Skeletal muscle tissue (tissue), 4 donors: ENCODE data around the gene ZBP1. TPM values are rescaled to one million over a fixed set of nuclear protein-coding genes. Genes with fewer than 3 reads are reported as not detected.

ENCODE experiments used
- H3K27ac ChIP-seq: one replicate; pipeline ENCODE4 v1.7.0; 2013; ENCODE audit warnings: mild to moderate bottlenecking, low read depth, low read length, inconsistent platforms
- H3K27me3 ChIP-seq, 3 donors: one replicate each; pipeline ENCODE4 v1.7.0; 2013; ENCODE audit warnings: low read length in 3 of 3; ENCODE audit not compliant: control insufficient read depth in 3 of 3, insufficient read depth in 3 of 3
- H3K36me3 ChIP-seq, 3 donors: one replicate each; pipeline ENCODE4 v1.7.0; 2013; ENCODE audit warnings: low read length in 3 of 3; ENCODE audit not compliant: control insufficient read depth in 3 of 3, insufficient read depth in 3 of 3
- H3K4me1 ChIP-seq, 3 donors: one replicate each; pipeline ENCODE4 v1.7.0; 2013; ENCODE audit warnings: low read length in 3 of 3, mild to moderate bottlenecking in 3 of 3; ENCODE audit not compliant: control insufficient read depth in 3 of 3, insufficient read depth in 3 of 3
- H3K4me3 ChIP-seq, 3 donors: one replicate each; pipeline ENCODE4 v1.7.0; 2013; ENCODE audit warnings: low read length in 3 of 3
- H3K9ac ChIP-seq, 3 donors: one replicate each; pipeline ENCODE4 v1.7.0; 2013; ENCODE audit warnings: low read length in 3 of 3, mild to moderate bottlenecking in 3 of 3, moderate library complexity in 2 of 3, low read depth in 1 of 3
- H3K9me3 ChIP-seq, 3 donors: one replicate each; pipeline ENCODE4 v1.7.0; 2013; ENCODE audit warnings: low read length in 3 of 3; ENCODE audit not compliant: control insufficient read depth in 3 of 3
- total RNA-seq: library from RNA; depleted of rRNA; stranded (reverse); fragments of >200 nt; gene quantifications from one replicate; pipeline ENCODE4 v1.2.3, GENCODE V29; 2014
- donor health status: Osteomylitis.

Gene ZBP1
- total RNA-seq, 1 donor from 2014 or later, result under 0.01 TPM

DNA sequence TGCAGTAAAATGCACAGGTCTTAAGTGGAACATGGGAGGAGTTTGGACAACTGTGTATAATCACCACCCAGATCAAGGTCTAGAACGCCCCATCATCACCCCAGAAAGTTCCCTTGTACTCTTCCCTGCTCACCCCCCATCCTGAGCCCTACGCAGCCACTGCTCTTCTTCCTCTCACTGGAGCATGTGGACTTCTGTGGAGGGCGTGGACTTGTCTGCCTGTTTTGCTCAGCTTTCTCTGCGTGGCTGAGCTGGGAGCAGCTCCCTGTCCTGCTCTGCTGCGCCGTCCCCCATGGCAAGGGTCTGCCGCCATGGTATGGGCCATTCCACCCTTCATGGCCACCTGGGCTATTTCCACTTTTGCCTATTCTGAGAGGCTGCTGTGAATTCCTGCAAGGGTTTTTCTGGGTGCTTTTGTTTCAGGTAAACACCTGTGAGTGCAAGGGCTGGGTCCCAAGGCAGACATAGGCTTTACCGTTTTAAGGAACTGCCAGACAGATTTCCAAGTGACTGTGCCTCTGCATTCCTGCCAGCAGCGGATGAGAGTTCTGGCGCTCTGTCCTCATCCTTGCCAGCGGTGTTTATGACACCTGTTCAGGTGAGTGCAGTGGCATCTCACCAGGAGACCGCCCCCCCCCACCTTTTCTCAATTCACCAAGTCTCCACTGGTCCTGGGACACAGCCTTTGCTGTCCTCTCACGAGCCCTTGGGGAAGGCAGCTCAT lies 39.6 kb downstream of the ZBP1 start:
- Histone ChIP-seq H3K27me3 (peaks cover 47 to 69% (median 61%) of the 10 kb centered on the region in 3 donors), H3K36me3 (no peaks in the 10 kb centered on the region), H3K27ac (no peak overlapping the region), H3K4me1 (peaks cover 5 to 10% (median 9%) of the 10 kb centered on the region in 3 donors), H3K4me3 (no peak overlapping the region), H3K9me3 (no peaks in the 10 kb centered on the region), H3K9ac (no peak overlapping the region)

DNA sequence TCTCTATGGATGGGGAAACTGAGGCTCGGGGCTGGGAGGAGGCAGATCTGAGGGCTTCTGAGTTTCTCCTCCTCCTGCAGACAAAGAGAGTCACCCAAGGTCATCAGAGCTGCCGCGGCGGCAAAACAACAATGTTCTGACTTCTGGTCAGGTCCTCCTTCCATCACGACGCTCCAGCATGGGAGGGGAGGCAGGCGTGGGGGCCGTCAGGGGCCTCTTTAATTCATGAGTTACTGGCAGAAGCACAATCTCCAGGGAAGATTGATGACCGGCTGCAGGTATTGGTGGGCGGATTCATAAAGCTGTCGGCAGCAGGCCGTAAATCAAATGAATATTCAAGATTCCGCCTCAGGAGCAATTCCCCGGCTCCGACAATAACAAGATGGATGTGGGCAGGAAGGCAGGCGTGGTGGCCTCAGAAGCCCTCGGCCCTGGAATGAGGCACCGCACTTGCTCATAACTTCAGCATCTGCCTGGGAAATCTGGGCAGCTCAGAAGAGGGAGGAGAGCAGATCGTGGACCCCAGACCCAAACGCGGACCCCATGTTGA lies 40.3 kb downstream of the ZBP1 start:
- no peaks in the 10 kb centered on the region for H3K9me3 ChIP-seq
- H3K27me3 ChIP-seq, result peaks cover 51 to 74% (median 55%) of the 10 kb centered on the region in 3 donors
- no peak overlapping the region for H3K4me3 ChIP-seq
- H3K27ac ChIP-seq, result no peak overlapping the region
- peaks cover 5 to 10% (median 5%) of the 10 kb centered on the region in 3 donors for H3K4me1 ChIP-seq
- H3K9ac ChIP-seq, result no peak overlapping the region
- H3K36me3 ChIP-seq, result no peaks in the 10 kb centered on the region

DNA sequence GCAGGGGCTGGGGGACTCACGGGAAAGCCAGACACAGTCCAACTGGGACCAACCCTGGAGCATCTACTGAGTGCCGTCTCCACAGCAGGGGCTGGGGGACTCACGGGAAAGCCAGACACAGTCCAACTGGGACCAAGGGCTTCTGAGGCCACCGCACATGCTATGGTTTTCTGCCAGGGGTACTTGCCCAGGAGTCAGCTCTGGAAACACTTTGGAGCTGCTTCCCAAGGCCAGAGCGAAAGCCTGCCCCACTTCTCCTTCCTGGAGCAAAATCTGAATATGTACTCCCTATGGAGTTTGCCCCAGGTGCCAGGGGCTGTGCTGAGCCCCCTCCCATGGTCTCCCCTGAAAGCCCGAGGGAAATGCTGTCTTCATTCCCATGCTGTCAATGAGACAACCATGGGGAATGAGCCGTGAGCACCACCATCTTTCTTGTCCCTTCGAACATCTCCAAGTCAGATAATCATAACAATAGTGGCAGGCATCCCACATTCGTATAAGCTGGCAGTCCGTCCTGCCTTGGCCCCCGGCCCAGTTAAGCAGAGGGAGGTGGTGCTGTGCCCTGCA lies 40.8 kb downstream of the ZBP1 start:
- no peaks in the 10 kb centered on the region for H3K9me3 ChIP-seq
- no peak overlapping the region for H3K9ac ChIP-seq
- H3K27me3 ChIP-seq, result peaks cover 51 to 73% (median 59%) of the 10 kb centered on the region in 3 donors
- no peak overlapping the region for H3K4me3 ChIP-seq
- no peaks in the 10 kb centered on the region for H3K36me3 ChIP-seq
- H3K4me1 ChIP-seq, result peaks cover 5 to 10% (median 5%) of the 10 kb centered on the region in 3 donors
- H3K27ac ChIP-seq, result no peak overlapping the region

DNA sequence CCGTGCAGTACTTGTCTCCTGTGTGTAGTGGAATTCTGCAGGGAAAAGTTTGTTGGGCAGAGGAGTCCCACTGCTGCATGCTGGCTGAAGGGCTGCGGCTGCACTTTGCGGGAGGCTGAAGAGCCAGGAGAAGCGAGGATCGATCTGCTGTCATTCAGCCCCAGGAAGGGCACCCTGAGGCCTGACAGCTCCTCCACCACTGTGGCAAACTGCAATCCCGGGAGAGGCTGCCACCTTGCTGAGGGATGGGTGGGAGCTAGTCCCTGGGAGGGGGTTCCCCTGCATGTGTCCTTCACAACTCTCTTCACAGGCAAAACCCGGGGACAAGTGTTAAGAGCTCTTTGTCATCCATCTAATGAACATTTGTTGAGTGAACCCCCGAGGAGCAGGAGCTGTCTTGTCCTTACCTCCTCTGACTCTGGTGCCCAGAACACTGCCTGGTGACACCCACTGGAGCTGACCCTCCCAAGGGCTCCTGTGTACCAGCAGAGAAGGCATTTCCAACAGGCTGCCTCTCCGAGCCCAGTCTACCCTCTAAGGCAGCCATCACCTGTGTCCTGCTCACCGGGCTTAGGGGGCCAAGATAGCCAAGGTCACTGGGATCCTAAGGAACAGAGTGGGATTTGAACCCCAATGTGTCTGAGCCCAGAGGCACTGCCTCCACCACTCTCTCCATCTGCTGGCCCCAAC lies 41.6 kb downstream of the ZBP1 start:
- Histone ChIP-seq H3K4me3 (no peak overlapping the region), H3K9ac (no peak overlapping the region), H3K9me3 (no peaks in the 10 kb centered on the region), H3K4me1 (peaks cover 5 to 10% (median 5%) of the 10 kb centered on the region in 3 donors), H3K36me3 (no peaks in the 10 kb centered on the region), H3K27me3 (peaks cover 56 to 73% (median 64%) of the 10 kb centered on the region in 3 donors), H3K27ac (no peak overlapping the region)

DNA sequence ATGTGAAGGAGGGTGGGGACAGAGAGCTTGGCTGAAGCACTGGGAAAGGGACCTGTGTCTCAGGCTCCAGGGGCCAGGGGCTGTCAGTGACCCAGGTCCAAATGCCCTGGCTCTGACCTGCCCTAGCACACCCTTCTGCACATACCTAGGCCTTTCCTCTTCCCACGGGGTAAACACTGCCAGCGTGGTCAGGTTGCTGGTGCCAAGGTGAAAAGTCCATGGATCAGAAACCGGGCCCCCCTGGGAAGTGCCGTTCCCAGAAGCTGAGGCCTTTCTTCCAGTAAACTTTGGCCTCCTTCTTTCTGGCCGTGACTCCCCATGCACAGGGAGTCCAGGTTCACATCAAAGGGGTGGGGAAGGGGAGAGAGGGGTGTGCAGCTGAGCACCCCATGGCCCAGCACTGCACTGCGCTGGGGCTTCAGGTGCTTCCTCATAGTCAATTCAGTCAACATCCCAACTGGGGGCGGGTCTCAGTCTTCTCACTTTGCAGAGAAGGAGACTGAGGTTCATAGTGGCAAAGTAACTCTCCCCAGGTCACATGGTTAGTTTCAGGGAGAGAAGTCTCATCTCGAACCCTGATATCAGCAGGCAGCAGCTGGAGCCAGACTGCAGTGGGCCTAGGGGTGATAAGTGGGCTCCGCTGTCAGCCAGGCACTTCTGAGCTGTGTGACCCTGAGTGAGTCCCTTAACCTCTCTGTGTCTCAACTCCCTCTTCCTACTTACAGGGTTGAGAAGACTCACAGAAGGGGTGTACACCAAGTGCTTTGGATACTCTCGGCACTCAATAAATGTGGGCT lies 42.3 kb downstream of the ZBP1 start:
- H3K27me3 ChIP-seq, result peaks cover 50 to 65% (median 60%) of the 10 kb centered on the region in 3 donors

DNA sequence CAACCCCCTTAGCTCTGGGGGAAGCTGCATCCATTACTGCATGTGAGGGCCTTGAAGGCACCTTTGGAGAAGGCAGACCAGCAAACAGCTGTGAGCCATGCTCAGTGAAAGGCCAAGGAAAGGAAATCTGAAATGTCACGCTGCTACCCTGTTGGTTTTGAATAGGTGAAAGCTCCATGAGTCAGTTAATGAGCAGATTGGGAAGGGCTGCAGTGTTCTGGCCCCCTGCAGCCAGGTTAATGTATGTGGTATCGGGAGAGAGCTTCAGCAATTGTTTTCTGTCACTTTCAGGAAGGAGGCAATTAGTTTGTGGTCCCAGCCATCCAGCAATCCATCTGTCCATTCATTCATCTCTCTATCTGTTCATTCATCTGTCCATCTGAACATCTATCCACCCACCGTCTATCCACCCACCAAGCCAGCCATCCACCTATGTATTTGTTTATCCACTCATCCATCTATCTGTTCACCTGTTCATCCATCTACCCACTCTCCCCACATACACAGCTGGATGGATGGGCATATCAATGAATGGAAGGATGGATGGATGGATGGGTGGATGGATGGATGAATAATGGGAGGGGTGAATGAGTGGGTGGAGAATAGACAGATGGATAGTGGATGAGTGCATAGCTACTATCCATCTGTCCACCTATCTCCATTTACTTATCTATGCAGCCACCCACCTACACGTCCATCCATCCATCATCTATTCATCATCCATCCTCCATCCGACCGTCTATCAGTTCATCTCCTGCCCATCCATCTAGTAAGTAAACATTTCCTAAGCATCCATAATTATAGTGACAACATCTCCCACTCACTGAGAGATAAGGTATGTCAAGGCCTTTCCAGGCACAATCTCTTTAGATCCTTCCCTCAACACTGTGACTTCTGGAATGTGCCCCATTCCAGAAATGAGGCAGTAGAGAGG lies 43.3 kb downstream of the ZBP1 start:
- Histone ChIP-seq H3K4me3 (no peak overlapping the region), H3K4me1 (peaks cover 0 to 3% (median 0%) of the 10 kb centered on the region in 3 donors), H3K27me3 (peaks cover 54 to 58% (median 58%) of the 10 kb centered on the region in 3 donors), H3K27ac (no peak overlapping the region), H3K36me3 (no peaks in the 10 kb centered on the region), H3K9ac (no peak overlapping the region), H3K9me3 (no peaks in the 10 kb centered on the region)

More for the DNA sequence above, 42.3 kb downstream of the ZBP1 start:
- H3K27ac ChIP-seq, result no peak overlapping the region
- H3K36me3 ChIP-seq, result no peaks in the 10 kb centered on the region
- H3K4me1 ChIP-seq, result peaks cover 2 to 5% (median 5%) of the 10 kb centered on the region in 3 donors
- H3K9ac ChIP-seq, result no peak overlapping the region
- no peak overlapping the region for H3K4me3 ChIP-seq
- H3K9me3 ChIP-seq, result no peaks in the 10 kb centered on the region

DNA sequence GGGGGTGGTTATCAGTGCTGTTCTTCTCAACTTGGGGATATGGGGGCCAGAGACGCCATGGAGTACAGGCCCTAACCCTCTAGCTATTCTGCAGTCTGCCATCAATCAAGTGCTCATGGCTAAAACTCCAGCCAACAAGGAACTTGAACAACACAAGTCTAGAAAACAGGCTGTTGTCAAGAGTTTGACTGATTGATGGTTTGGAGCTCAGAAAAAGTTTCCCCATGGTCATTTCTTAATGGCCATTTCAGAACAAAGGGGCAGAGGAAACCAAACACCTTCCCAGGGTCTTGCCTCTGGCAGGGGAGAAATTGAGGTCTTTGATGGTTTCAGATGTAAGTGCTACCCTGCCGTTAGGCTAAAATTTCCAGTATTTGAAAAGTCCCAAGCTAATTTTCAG lies 44.2 kb downstream of the ZBP1 start:
- H3K36me3 ChIP-seq, result no peaks in the 10 kb centered on the region
- no peaks in the 10 kb centered on the region for H3K9me3 ChIP-seq
- H3K27ac ChIP-seq, result no peak overlapping the region
- H3K27me3 ChIP-seq, result peaks cover 46 to 55% (median 54%) of the 10 kb centered on the region in 3 donors
- peaks cover 0 to 3% (median 0%) of the 10 kb centered on the region in 3 donors for H3K4me1 ChIP-seq
- no peak overlapping the region for H3K4me3 ChIP-seq
- no peak overlapping the region for H3K9ac ChIP-seq

DNA sequence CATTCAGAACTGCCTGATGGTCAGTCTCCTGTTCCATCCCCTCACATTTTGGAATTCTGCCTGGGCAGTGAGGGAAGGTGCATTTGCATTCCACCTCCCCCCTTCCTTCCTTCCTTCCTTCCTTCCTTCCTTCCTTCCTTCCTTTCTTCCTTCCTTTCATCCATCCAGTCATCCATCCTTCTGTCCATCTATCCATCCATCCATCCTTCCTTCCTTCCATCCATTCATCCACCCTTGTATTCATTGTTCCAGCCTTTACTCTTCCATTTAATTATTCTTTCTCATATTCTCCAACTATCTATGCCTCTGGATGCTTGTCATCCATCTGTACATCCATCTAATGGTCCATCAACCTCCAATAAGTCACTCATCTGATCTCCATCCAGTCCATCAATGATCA lies 45.3 kb downstream of the ZBP1 start:
- Histone ChIP-seq H3K4me3 (no peak overlapping the region), H3K4me1 (peaks cover 0 to 3% (median 0%) of the 10 kb centered on the region in 3 donors), H3K9me3 (no peaks in the 10 kb centered on the region), H3K36me3 (no peaks in the 10 kb centered on the region), H3K27me3 (peaks cover 38 to 49% (median 48%) of the 10 kb centered on the region in 3 donors), H3K27ac (no peak overlapping the region), H3K9ac (no peak overlapping the region)

DNA sequence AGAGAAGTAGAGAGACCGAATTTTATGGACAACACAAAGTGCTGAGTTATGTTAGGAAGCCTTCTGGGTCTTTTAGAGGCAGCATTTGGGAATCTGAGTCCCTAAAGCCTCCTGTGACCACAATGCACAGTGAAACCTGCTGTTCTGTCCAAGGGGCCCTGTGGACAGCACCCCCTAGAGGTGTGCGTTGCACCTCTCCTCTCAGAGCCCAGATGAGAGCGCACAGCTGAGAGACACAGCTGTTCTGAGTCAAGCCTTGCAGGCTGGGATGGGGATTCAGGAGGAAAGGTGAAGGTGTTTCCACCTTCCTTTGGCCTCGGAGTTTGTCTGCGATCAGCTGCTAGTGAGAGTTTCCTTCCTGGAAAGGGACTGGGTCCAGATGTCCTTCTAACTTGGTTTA lies 46.3 kb downstream of the ZBP1 start:
- H3K9ac ChIP-seq, result no peak overlapping the region
- H3K27me3 ChIP-seq, result peaks cover 29 to 43% (median 38%) of the 10 kb centered on the region in 3 donors
- H3K4me1 ChIP-seq, result no peaks in the 10 kb centered on the region
- H3K9me3 ChIP-seq, result no peaks in the 10 kb centered on the region
- H3K27ac ChIP-seq, result no peak overlapping the region
- H3K36me3 ChIP-seq, result no peaks in the 10 kb centered on the region
- H3K4me3 ChIP-seq, result no peak overlapping the region
